Epithelial cell of proximal tubule (primary cell): Measurements from ENCODE around the gene MRPL37. TPM values are rescaled to one million over a fixed set of nuclear protein-coding genes. Genes with fewer than 3 reads are reported as not detected.
"Not testable (repeated sequence)": the region's sequence is repeated elsewhere in the genome, so short reads cannot be mapped to it uniquely, and the experiment has no call there.

Experiments used
- DNase-seq: peaks from one replicate; pipeline ENCODE4 v3.0.0-alpha.2; 2011; ENCODE audit warnings: low read depth
- H3K4me3 ChIP-seq: 2 replicates; pipeline ENCODE4 v1.5.1; 2011; ENCODE audit warnings: low read depth, mild to moderate bottlenecking, low read length
- total RNA-seq: library from RNA; depleted of rRNA; stranded (reverse); fragments of >200 nt; gene quantifications from 2 replicates; pipeline ENCODE4 v1.2.3, GENCODE V29; 2015
- TF ChIP-seq, protein P1 (sequence below): conservative IDR thresholded peaks from 2 replicates; pipeline ENCODE4 v1.5.1; 2012; ENCODE audit warnings: low read depth, mild to moderate bottlenecking, low read length

Gene MRPL37
- total RNA-seq, 1 donor from 2014 or later, result 115 TPM

DNA sequence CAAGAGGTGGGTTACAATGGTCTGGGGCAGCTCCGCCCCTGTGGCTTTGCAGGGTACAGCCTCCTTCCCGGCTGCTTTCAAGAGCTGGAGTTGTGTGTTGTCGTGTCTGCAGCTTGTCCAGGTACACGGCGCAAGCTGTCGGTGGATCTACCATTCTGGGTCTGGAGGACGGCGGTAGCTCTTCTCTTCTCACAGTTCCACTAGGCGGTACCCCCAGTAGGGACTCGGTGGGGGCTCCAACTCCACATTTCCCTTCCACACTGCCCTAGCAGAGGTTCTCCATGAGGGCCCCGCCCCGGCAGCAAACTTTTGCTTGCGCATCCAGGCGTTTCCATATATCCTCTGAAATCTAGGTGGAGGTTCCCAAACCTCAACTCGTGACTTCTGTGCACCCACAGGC is 34.8 kb upstream of the MRPL37 start:
- TF ChIP-seq, protein P1, sequence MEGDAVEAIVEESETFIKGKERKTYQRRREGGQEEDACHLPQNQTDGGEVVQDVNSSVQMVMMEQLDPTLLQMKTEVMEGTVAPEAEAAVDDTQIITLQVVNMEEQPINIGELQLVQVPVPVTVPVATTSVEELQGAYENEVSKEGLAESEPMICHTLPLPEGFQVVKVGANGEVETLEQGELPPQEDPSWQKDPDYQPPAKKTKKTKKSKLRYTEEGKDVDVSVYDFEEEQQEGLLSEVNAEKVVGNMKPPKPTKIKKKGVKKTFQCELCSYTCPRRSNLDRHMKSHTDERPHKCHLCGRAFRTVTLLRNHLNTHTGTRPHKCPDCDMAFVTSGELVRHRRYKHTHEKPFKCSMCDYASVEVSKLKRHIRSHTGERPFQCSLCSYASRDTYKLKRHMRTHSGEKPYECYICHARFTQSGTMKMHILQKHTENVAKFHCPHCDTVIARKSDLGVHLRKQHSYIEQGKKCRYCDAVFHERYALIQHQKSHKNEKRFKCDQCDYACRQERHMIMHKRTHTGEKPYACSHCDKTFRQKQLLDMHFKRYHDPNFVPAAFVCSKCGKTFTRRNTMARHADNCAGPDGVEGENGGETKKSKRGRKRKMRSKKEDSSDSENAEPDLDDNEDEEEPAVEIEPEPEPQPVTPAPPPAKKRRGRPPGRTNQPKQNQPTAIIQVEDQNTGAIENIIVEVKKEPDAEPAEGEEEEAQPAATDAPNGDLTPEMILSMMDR, result no peak
- DNase-seq, result no peak
- no peak overlapping the region for H3K4me3 ChIP-seq

DNA sequence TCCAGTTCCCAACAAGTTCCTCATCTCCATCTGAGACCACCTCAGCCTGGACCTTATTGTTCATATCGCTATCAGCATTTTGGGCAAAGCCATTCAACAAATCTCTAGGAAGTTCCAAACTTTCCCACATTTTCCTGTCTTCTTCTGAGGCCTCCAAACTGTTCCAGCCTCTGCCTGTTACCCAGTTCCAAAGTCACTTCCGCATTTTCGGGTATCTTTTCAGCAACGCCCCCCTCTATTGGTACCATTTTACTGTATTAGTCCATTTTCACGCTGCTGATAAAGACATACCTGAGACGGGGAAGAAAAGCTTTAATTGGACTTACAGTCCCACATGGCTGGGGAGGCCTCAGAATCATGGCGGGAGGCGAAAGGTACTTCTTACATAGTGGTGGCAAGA is 33.6 kb upstream of the MRPL37 start:
- not testable (repeated sequence) for DNase-seq

DNA sequence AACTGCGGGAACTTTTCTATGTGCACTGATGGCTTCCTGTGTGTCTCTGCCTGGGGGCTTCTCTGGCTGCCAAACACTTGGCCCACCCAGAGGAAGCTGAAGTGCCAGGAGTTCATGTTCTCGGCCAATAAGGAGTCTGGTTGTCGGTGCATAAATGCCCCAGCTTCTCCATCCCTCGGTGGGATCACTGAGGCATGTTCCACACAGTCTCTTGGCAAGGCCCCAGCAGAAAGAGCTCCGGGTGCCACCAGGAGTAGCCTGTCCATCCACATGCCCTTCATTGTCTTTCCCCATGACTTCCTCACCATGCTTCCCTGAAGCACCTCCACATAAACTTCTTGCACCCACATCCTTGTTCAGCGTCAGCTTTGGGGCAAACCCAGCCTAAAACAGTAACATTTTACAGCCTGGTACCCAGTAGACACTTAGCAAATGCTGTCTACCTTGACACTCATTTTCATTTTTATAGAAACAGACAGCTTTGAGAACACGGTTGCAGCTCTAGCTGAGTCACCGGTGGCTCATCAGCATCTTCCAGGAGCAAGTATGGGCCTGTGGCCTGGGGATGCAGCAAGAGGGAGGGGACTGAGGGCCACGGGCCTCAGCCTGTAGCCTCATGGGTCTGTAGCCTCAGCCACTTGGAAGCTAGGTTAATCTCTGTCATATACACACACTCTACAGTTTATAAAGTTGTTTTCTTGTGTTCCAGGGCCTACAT is 32.4 kb upstream of the MRPL37 start:
- H3K4me3 ChIP-seq, result no peak overlapping the region
- TF ChIP-seq, protein P1, result no peak
- DNase-seq, result no peak

More for the DNA sequence above, 33.6 kb upstream of the MRPL37 start:
- not testable (repeated sequence) for H3K4me3 ChIP-seq

DNA sequence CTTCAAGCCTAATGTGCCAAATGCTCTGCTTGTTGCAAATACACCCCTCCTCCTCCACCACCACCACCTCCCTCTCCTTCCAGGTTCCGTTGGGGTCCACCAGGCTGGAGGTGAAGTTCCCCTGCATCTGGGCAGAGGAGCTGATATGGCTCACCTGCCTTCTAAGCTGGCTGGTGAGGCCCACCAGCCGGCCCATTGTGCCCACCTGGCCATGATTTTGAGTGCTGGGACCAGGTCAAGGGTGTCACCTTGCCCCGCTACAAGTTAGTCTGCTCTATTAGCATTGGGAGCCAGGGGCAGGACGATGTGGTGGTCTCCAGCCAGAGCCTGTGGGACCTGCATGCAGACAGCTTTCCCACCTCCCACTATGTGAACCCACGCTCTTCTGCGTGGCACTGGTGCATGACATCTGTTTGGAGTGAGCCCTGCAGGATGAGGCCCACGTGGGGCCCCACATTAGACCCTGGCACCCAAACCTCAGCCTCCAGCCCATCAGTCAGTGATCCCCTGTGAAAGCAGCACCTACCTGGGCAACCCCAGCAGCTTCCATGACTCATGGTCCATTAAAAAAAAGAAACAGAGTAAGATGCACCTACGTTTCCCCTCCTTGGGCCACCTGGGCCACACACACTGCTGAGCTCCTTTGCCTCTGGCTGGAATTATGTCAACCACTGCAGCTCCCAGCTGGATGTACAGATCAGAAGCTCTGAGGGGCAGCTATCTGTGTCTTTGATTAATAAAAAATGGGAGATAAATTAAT is 31.6 kb upstream of the MRPL37 start:
- TF ChIP-seq, protein P1, result no peak
- no peak for DNase-seq
- no peak overlapping the region for H3K4me3 ChIP-seq

DNA sequence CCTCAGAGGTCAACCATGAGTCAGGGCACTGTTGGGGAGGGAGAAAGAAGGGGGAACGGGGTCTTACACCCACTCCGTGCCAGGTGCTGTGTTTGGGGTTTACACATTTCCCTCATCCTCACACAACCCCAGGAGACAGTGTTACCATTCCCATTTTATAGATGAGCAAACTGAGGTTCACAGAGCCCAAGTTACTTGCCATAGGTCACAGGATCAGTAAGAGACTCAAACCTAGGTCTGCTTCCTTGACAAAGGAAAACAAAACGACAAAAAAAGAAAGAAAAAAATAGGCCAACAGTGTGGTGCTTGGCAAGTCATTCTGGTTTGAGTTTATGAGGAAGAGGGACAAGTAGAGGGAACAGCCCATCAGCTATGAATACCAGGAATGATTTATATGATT is 30.9 kb upstream of the MRPL37 start:
- TF ChIP-seq, protein P1, result no peak
- no peak for DNase-seq
- no peak overlapping the region for H3K4me3 ChIP-seq

DNA sequence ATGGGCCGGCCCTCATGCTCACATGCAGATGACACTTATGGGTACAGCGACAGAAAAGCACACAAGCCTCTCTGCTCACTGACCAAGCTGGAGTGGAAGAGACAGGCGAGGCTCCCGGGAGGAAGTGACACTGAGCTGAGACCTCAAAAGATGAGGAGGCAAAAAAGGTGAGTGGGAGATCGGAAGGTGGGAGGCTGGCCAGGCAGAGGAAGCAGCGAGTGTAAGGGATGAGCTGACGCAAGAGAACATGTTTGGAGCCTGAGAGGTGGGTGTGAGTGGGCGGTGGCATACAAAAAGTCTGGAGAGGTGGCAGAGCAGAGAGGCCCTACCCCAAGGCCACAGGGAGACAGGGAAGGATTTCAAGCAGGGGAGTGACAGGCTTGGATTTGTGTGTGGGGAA is 29.0 kb upstream of the MRPL37 start:
- DNase-seq, result no peak
- TF ChIP-seq, protein P1, result no peak
- H3K4me3 ChIP-seq, result no peak overlapping the region

DNA sequence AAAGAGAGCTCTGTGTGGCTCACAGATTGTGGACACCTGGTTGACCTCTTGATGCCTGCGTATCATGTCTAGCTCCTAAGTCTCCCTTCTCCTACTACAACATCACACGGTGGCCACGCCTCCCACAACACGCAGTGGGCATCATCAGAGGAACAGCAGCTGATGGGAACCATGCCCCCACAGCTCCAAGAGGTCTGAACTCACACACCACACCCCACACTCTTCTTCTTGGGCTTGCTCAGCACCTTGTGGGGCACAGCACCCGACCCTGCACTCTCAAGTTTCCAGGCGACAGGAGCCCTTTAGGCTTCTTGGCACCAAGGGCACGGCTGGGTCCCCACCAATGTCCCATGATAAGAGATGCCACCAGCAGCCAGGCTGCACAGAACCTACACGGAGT is 28.4 kb upstream of the MRPL37 start:
- no peak for DNase-seq
- no peak overlapping the region for H3K4me3 ChIP-seq
- TF ChIP-seq, protein P1, result no peak
